Measurements from ENCODE around the gene CSRNP2.
A peak's percentile ranks its signal among the peaks of the same experiment; 100 is the strongest.
"Not testable (repeated sequence)": the region's sequence is repeated elsewhere in the genome, so short reads cannot be mapped to it uniquely, and the experiment has no call there.

Gene CSRNP2

GRCh38 chr12:51083126-51083833 lies at the start of gene CSRNP2:
CSRNP2 (minus strand) TSS chr12:51083596; CDS start chr12:51076561, 7,035 bp downstream.
- DNase-seq: peak; percentile 98

GRCh38 chr12:51132693-51133092 lies 49.3 kb upstream of the CSRNP2 start:
- no peak for DNase-seq

- DNase-seq: no peak
Measured at GRCh38 chr12:51131745-51132521, 48.5 kb upstream of the CSRNP2 start.

GRCh38 chr12:51128919-51129318 lies 45.5 kb upstream of the CSRNP2 start:
- no peak for DNase-seq

- DNase-seq: no peak
Measured at GRCh38 chr12:51127050-51127729, 43.8 kb upstream of the CSRNP2 start.

GRCh38 chr12:51126297-51126696 lies 42.9 kb upstream of the CSRNP2 start:
- no peak for DNase-seq

GRCh38 chr12:51124504-51124903 lies 41.1 kb upstream of the CSRNP2 start:
- DNase-seq: no peak

- no peak for DNase-seq
Measured at GRCh38 chr12:51122844-51123243, 39.4 kb upstream of the CSRNP2 start.

GRCh38 chr12:51118706-51119105 lies 35.3 kb upstream of the CSRNP2 start:
- no peak for DNase-seq

- DNase-seq: no peak
Measured at GRCh38 chr12:51115533-51115932, 32.1 kb upstream of the CSRNP2 start.

GRCh38 chr12:51108136-51108535 lies 24.7 kb upstream of the CSRNP2 start:
- no peak for DNase-seq

GRCh38 chr12:51103977-51104376 lies 20.6 kb upstream of the CSRNP2 start:
- DNase-seq: no peak

- no peak for DNase-seq
Measured at GRCh38 chr12:51098611-51099010, 15.2 kb upstream of the CSRNP2 start.

- no peak for DNase-seq
Measured at GRCh38 chr12:51090705-51091229, 7.4 kb upstream of the CSRNP2 start.

GRCh38 chr12:51087818-51088217 lies 4.4 kb upstream of the CSRNP2 start:
- DNase-seq: no peak

- DNase-seq: no peak
Measured at GRCh38 chr12:51086933-51087332, 3.5 kb upstream of the CSRNP2 start.

- no peak for DNase-seq
Measured at GRCh38 chr12:51085757-51086156, 2.4 kb upstream of the CSRNP2 start.

GRCh38 chr12:51082561-51083125 lies 753 bp downstream of the CSRNP2 start:
- DNase-seq: peak; percentile 71

- no peak for DNase-seq
Measured at GRCh38 chr12:51081421-51081820, 2.0 kb downstream of the CSRNP2 start.

GRCh38 chr12:51080136-51080535 lies 3.3 kb downstream of the CSRNP2 start:
- DNase-seq: no peak

GRCh38 chr12:51078866-51079265 lies 4.5 kb downstream of the CSRNP2 start:
- not testable (repeated sequence) for DNase-seq

GRCh38 chr12:51078346-51078745 lies 5.0 kb downstream of the CSRNP2 start:
- DNase-seq: not testable (repeated sequence)

- no peak for DNase-seq
Measured at GRCh38 chr12:51077930-51078329, 5.5 kb downstream of the CSRNP2 start.

Measured in activated effector memory CD4-positive, alpha-beta T cell treated with anti-CD3 and anti-CD28 coated beads, Interleukin-2, amount 50 U/mL, for 16 hours (primary cell).